GM04503 (cell line): ENCODE data around the gene INO80E.
"Not testable (repeated sequence)": the region's sequence is repeated elsewhere in the genome, so short reads cannot be mapped to it uniquely, and the experiment has no call there.

Experiments
- DNase-seq: peaks from one replicate; pipeline ENCODE4 v3.0.0-alpha.2; 2012; ENCODE audit warnings: low read depth

The INO80E gene

GRCh38 chr16:30031477-30031918, 35.5 kb downstream of the INO80E start:
- no peak for DNase-seq

- DNase-seq, result no peak
Measured at GRCh38 chr16:30032083-30032819, 36.2 kb downstream of the INO80E start.

DNA sequence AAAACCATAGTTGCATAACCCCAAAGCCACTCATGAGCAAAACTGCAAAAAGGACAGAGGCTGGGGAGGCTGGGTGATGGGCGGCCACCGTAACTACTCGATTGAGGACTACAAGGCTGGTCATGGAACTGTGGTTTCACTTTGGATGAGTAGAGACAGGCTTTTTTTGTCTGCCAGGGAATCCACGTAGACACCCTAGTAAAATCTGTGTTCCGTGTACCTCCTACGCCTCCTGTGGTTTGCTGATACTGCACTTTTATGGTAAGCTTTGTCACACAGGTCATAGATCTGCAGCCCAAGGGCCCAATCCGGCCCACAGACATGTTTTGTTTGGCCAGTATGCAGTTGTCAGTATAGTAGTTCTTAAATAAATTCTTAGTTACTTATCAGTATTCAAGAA, 37.2 kb downstream of the INO80E start:
- DNase-seq, result no peak

- no peak for DNase-seq
Measured at GRCh38 chr16:30040221-30040620, 44.2 kb downstream of the INO80E start.

- DNase-seq, result not testable (repeated sequence)
Measured at GRCh38 chr16:30040690-30041089, 44.6 kb downstream of the INO80E start.

- DNase-seq, result no peak
Measured at GRCh38 chr16:30041841-30042240, 45.8 kb downstream of the INO80E start.

GRCh38 chr16:30046178-30046577, 50.1 kb downstream of the INO80E start:
- no peak for DNase-seq

DNA sequence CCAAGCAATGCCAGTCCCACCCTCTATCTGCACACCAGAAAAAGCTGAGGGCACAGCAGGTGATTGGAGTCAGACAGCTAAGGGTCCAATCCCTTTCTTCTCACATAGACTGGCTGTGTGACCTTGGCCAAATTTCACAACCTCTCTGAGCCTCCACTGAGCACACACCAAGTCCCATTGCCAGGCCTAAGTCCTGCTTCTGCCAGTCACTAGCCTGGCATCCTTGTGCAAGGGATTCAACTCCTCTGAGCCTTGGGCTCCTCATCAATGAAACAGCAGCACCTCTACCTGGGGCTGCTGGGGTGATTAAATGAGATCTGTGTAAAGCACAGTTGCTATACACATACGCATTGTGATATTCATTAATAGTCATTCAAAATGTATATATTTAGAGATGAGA, 50.5 kb downstream of the INO80E start:
- no peak for DNase-seq

- DNase-seq, result no peak
Measured at GRCh38 chr16:30049871-30050270, 53.8 kb downstream of the INO80E start.

GRCh38 chr16:30051518-30051917, 55.5 kb downstream of the INO80E start:
- DNase-seq, result no peak

DNA sequence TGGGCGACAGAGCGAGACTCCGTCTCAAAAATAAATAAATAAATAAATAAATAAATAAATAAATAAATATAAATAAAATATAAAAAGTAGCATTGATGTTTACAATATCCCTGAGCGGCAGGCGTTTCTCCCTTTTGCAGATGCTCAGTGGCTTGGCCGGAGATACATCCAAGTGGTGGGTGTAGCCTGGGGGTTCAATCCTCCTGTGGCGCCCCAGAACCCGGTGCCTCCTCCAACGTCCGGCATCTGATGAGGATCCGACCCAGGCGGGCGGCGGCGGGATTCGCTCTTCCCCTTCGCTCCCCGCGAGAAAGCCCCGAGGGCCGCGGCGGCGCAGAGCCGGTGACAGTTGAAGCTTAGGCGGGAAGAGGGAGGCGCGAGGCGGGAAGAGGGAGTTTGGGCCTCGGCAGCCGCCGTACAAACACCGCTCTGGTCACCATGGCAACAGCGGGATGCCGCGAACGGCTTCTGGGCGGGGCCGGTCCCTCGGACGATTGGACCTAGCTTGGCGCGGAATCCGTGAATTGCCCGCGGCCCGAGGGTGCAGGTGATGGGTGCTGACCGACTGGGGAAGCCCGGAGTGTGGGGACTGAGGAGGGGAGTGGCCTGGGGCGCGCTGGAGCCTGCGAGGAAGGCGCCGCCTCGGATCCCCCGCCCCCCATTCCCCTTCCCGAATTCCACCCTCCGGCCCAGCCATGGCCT, 56.8 kb downstream of the INO80E start:
- DNase-seq, result no peak

DNA sequence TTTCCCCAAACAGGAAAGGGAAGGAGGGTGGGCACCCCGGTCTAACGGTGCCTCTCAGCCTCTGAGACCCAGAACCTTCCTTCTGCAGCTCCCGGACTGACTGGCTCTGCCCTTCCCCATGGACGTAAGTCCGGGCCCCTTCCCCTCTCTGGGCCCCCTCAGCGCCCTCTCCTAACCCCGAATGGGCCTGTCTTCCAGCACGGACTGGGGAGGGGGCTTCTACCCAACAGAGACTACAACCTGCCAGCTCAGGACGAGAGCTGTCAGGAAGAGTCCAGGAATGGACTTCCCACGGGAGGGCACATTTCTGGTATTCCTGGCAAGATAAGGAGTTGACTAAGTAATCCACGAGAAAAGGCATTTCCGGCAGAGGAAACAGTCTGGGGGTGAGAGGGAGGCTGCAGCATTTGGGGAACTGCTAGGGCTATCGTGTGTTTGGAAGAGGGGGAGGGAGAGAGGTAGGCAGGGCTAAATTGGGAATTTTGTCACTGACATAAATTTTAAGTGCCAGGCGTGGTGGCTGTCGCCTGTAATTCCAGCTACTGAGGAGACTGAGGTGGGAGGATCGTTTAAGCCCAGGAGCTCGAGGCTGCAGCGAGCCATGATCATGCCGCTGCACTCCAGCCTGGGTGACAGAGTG, 57.5 kb downstream of the INO80E start:
- DNase-seq, result no peak

GRCh38 chr16:30054451-30054850, 58.4 kb downstream of the INO80E start:
- no peak for DNase-seq

- no peak for DNase-seq
Measured at GRCh38 chr16:30054959-30055553, 59.0 kb downstream of the INO80E start.
